CD4-positive, CD25-positive, alpha-beta regulatory T cell (primary cell): ENCODE results near the gene CCDC187. TPM values are rescaled to one million over a fixed set of nuclear protein-coding genes. Genes with fewer than 3 reads are reported as not detected.

ENCODE experiments used
- ATAC-seq, 2 donors: fragments of 150-1000 bp; cut with Tn5 transposase; one replicate each; pipeline ENCODE4 v1.10.0; 2021; ENCODE audit warnings: low read depth in 2 of 2, moderate number of reproducible peaks in 2 of 2, moderate library complexity in 1 of 2
- DNase-seq, 3 donors: peaks; one replicate each; pipeline versions ENCODE4 v3.0.0 to v3.0.0-alpha.2; 2012 to 2022; ENCODE audit warnings: mixed read lengths in 1 of 3
- H3K27ac ChIP-seq: one replicate; pipeline ENCODE4 v1.7.0; 2013; ENCODE audit warnings: mild to moderate bottlenecking, low read length; ENCODE audit not compliant: insufficient read depth, poor library complexity, severe bottlenecking
- H3K27me3 ChIP-seq: one replicate; pipeline ENCODE4 v1.7.0; 2013; ENCODE audit warnings: low read length; ENCODE audit not compliant: control insufficient read depth, insufficient read depth
- H3K36me3 ChIP-seq: one replicate; pipeline ENCODE4 v1.7.0; 2013; ENCODE audit warnings: mild to moderate bottlenecking, low read length, moderate library complexity; ENCODE audit not compliant: control insufficient read depth, insufficient read depth
- H3K4me1 ChIP-seq: 2 replicates; pipeline ENCODE4 v1.7.0; 2013; ENCODE audit warnings: mild to moderate bottlenecking, low read length; ENCODE audit not compliant: insufficient read depth, control insufficient read depth, poor library complexity, severe bottlenecking
- H3K4me3 ChIP-seq: one replicate; pipeline ENCODE4 v1.7.0; 2013; ENCODE audit warnings: low read depth, mild to moderate bottlenecking, low read length, moderate library complexity
- H3K9me3 ChIP-seq, 2 experiments: 1 replicate in 1 of 2; 2 replicates in 1 of 2; pipeline ENCODE4 v1.7.0; 2013; ENCODE audit warnings: low read length in 2 of 2, mild to moderate bottlenecking in 1 of 2, moderate library complexity in 1 of 2; ENCODE audit not compliant: control insufficient read depth in 2 of 2
- H3K27ac Mint-ChIP-seq, 3 donors: one replicate each; pipeline ENCODE4 v1.8.0; 2020 to 2022; ENCODE audit warnings: mild to moderate bottlenecking in 3 of 3, mixed read lengths in 3 of 3, moderate library complexity in 2 of 3
- H3K27me3 Mint-ChIP-seq: one replicate; pipeline ENCODE4 v1.8.0; 2022; ENCODE audit warnings: mild to moderate bottlenecking, mixed read lengths
- H3K36me3 Mint-ChIP-seq: one replicate; pipeline ENCODE4 v1.8.0; 2020; ENCODE audit warnings: mixed read lengths
- H3K4me1 Mint-ChIP-seq, 4 donors: one replicate each; pipeline ENCODE4 v1.8.0; 2020 to 2022; ENCODE audit warnings: mixed read lengths in 4 of 4, mild to moderate bottlenecking in 1 of 4
- H3K4me3 Mint-ChIP-seq, 4 donors: one replicate each; pipeline ENCODE4 v1.8.0; 2020 to 2022; ENCODE audit warnings: mild to moderate bottlenecking in 4 of 4, mixed read lengths in 4 of 4, moderate library complexity in 3 of 4
- H3K9me3 Mint-ChIP-seq, 7 donors: one replicate each; pipeline ENCODE4 v1.8.0; 2020 to 2022; ENCODE audit warnings: mixed read lengths in 7 of 7, mild to moderate bottlenecking in 3 of 7, moderate library complexity in 2 of 7
- polyA plus RNA-seq, 4 donors: library from polyadenylated mRNA; unstranded; fragments of 300-500 nt; fragmentation: Illumina TruSeq; gene quantifications; one replicate each; pipeline ENCODE4 v1.2.3, GENCODE V29; 2021
- total RNA-seq: library from RNA; stranded (reverse); gene quantifications from one replicate; pipeline ENCODE4 v1.2.3, GENCODE V29; 2022

Gene CCDC187
- total and polyA plus RNA-seq, 5 donors from 2014 or later, result not detected

GRCh38 chr9:136300016-136300545 is 3.8 kb downstream of the CCDC187 start:
- Mint-ChIP-seq H3K27ac (no peak overlapping the region), H3K9me3 (no peaks in the 10 kb centered on the region), H3K36me3 (no peaks in the 10 kb centered on the region), H3K4me1 (no peaks in the 10 kb centered on the region), H3K4me3 (no peak overlapping the region), H3K27me3 (no peaks in the 10 kb centered on the region)
- Histone ChIP-seq H3K9me3 (no peaks in the 10 kb centered on the region), H3K27ac (no peak overlapping the region), H3K36me3 (no peaks in the 10 kb centered on the region), H3K27me3 (no peaks in the 10 kb centered on the region), H3K4me3 (no peak overlapping the region), H3K4me1 (no peaks in the 10 kb centered on the region)
- DNase-seq (no peak), ATAC-seq (no peak)

GRCh38 chr9:136299541-136299940 is 4.4 kb downstream of the CCDC187 start:
- no peaks in the 10 kb centered on the region for H3K27me3 Mint-ChIP-seq
- DNase-seq (no peak), ATAC-seq (no peak)
- Histone ChIP-seq H3K9me3 (no peaks in the 10 kb centered on the region), H3K27me3 (no peaks in the 10 kb centered on the region), H3K36me3 (no peaks in the 10 kb centered on the region), H3K27ac (no peak overlapping the region), H3K4me3 (no peak overlapping the region), H3K4me1 (no peaks in the 10 kb centered on the region)
- no peaks in the 10 kb centered on the region for H3K36me3 Mint-ChIP-seq
- no peaks in the 10 kb centered on the region for H3K9me3 Mint-ChIP-seq
- no peaks in the 10 kb centered on the region for H3K4me1 Mint-ChIP-seq
- no peak overlapping the region for H3K27ac Mint-ChIP-seq
- no peak overlapping the region for H3K4me3 Mint-ChIP-seq

GRCh38 chr9:136299116-136299515 is 4.8 kb downstream of the CCDC187 start:
- Mint-ChIP-seq H3K4me3 (no peak overlapping the region), H3K27me3 (no peaks in the 10 kb centered on the region), H3K4me1 (no peaks in the 10 kb centered on the region), H3K27ac (no peak overlapping the region), H3K36me3 (no peaks in the 10 kb centered on the region), H3K9me3 (no peaks in the 10 kb centered on the region)
- no peak overlapping the region for H3K27ac ChIP-seq
- H3K4me3 ChIP-seq, result no peak overlapping the region
- H3K27me3 ChIP-seq, result no peaks in the 10 kb centered on the region
- DNase-seq (no peak), ATAC-seq (no peak)
- H3K36me3 ChIP-seq, result no peaks in the 10 kb centered on the region
- no peaks in the 10 kb centered on the region for H3K4me1 ChIP-seq
- H3K9me3 ChIP-seq, result no peaks in the 10 kb centered on the region

- no peak for DNase-seq
- Histone ChIP-seq H3K9me3 (no peaks in the 10 kb centered on the region), H3K4me1 (no peaks in the 10 kb centered on the region), H3K36me3 (no peaks in the 10 kb centered on the region), H3K4me3 (no peak overlapping the region), H3K27ac (no peak overlapping the region), H3K27me3 (no peaks in the 10 kb centered on the region)
- Mint-ChIP-seq H3K4me1 (no peaks in the 10 kb centered on the region), H3K27ac (no peak overlapping the region), H3K36me3 (no peaks in the 10 kb centered on the region), H3K27me3 (no peaks in the 10 kb centered on the region), H3K9me3 (no peaks in the 10 kb centered on the region), H3K4me3 (peak overlapping the region in 1 of 4 donors; percentile 48)
- ATAC-seq, result no peak
Observed at GRCh38 chr9:136297766-136298735, 5.8 kb downstream of the CCDC187 start.

- no peaks in the 10 kb centered on the region for H3K27me3 ChIP-seq
- H3K4me3 ChIP-seq, result no peak overlapping the region
- Mint-ChIP-seq H3K9me3 (no peaks in the 10 kb centered on the region), H3K27ac (no peak overlapping the region), H3K36me3 (no peaks in the 10 kb centered on the region), H3K4me1 (no peaks in the 10 kb centered on the region), H3K4me3 (no peak overlapping the region), H3K27me3 (no peaks in the 10 kb centered on the region)
- H3K4me1 ChIP-seq, result no peaks in the 10 kb centered on the region
- H3K9me3 ChIP-seq, result no peaks in the 10 kb centered on the region
- no peak for ATAC-seq
- H3K36me3 ChIP-seq, result no peaks in the 10 kb centered on the region
- no peak for DNase-seq
- no peak overlapping the region for H3K27ac ChIP-seq
Observed at GRCh38 chr9:136297016-136297691, 6.7 kb downstream of the CCDC187 start.

GRCh38 chr9:136296434-136297015 is 7.4 kb downstream of the CCDC187 start:
- Mint-ChIP-seq H3K9me3 (no peaks in the 10 kb centered on the region), H3K27ac (no peak overlapping the region), H3K36me3 (no peaks in the 10 kb centered on the region), H3K27me3 (no peaks in the 10 kb centered on the region), H3K4me3 (no peak overlapping the region), H3K4me1 (no peaks in the 10 kb centered on the region)
- H3K9me3 ChIP-seq, result no peaks in the 10 kb centered on the region
- no peaks in the 10 kb centered on the region for H3K27me3 ChIP-seq
- DNase-seq (no peak), ATAC-seq (no peak)
- H3K4me1 ChIP-seq, result no peaks in the 10 kb centered on the region
- no peak overlapping the region for H3K27ac ChIP-seq
- H3K4me3 ChIP-seq, result no peak overlapping the region
- no peaks in the 10 kb centered on the region for H3K36me3 ChIP-seq

GRCh38 chr9:136295542-136296433 is 8.1 kb downstream of the CCDC187 start:
- Mint-ChIP-seq H3K27me3 (no peaks in the 10 kb centered on the region), H3K27ac (no peak overlapping the region), H3K9me3 (no peaks in the 10 kb centered on the region), H3K4me3 (no peak overlapping the region), H3K36me3 (no peaks in the 10 kb centered on the region), H3K4me1 (no peaks in the 10 kb centered on the region)
- Histone ChIP-seq H3K4me1 (no peaks in the 10 kb centered on the region), H3K36me3 (no peaks in the 10 kb centered on the region), H3K27me3 (no peaks in the 10 kb centered on the region), H3K9me3 (no peaks in the 10 kb centered on the region), H3K27ac (no peak overlapping the region), H3K4me3 (no peak overlapping the region)
- ATAC-seq (no peak), DNase-seq (no peak)
